Measurements from ENCODE around the gene UCHL3. TPM values are rescaled to one million over a fixed set of nuclear protein-coding genes. Genes with fewer than 3 reads are reported as not detected.

Gene UCHL3
- total RNA-seq, 4 donors from 2014 or later: 24.9 to 48.5 (median 38.8) TPM

DNA sequence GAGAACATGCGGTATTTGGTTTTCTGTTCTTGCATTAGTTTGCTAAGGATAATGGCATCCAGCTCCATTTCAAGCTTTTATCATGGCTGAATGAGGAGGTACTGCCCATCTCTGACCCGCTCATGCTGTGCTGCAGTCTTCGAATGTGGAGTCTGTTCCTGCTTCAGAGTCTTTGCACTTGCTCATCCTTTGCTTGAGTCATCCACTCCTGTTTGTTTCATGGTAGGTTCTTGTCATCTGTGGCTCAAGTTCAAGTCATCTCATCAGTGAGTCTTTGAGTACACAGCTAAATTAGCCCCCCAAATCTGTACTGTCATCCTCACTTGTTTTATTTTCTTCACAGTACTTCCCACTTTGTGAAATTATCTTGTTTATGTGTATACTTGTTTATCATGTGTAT lies 5.4 kb downstream of the UCHL3 start:
- H3K36me3 ChIP-seq: peaks cover 15% of the 10 kb centered on the region
- no peaks in the 10 kb centered on the region for H3K27me3 ChIP-seq
- H3K4me1 ChIP-seq: peaks cover 14% of the 10 kb centered on the region
- H3K4me3 ChIP-seq: no peak overlapping the region
- WGBS: 95% methylated on average over 3 of the region's 3 CpGs
- no peaks in the 10 kb centered on the region for H3K9me3 ChIP-seq
- H3K27ac ChIP-seq: no peak overlapping the region
- no peak for DNase-seq (ENCODE audit: low spot score in 2 of 2)
- no peak for TF ChIP-seq EP300 (IDR thresholded peaks at IDR 0.05)
- TF ChIP-seq, protein P1, sequence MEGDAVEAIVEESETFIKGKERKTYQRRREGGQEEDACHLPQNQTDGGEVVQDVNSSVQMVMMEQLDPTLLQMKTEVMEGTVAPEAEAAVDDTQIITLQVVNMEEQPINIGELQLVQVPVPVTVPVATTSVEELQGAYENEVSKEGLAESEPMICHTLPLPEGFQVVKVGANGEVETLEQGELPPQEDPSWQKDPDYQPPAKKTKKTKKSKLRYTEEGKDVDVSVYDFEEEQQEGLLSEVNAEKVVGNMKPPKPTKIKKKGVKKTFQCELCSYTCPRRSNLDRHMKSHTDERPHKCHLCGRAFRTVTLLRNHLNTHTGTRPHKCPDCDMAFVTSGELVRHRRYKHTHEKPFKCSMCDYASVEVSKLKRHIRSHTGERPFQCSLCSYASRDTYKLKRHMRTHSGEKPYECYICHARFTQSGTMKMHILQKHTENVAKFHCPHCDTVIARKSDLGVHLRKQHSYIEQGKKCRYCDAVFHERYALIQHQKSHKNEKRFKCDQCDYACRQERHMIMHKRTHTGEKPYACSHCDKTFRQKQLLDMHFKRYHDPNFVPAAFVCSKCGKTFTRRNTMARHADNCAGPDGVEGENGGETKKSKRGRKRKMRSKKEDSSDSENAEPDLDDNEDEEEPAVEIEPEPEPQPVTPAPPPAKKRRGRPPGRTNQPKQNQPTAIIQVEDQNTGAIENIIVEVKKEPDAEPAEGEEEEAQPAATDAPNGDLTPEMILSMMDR (IDR thresholded peaks at IDR 0.05): no peak
- no peak for TF ChIP-seq POLR2A (IDR thresholded peaks at IDR 0.05)
- TF ChIP-seq POLR2AphosphoS5 (IDR thresholded peaks at IDR 0.05): no peak

DNA sequence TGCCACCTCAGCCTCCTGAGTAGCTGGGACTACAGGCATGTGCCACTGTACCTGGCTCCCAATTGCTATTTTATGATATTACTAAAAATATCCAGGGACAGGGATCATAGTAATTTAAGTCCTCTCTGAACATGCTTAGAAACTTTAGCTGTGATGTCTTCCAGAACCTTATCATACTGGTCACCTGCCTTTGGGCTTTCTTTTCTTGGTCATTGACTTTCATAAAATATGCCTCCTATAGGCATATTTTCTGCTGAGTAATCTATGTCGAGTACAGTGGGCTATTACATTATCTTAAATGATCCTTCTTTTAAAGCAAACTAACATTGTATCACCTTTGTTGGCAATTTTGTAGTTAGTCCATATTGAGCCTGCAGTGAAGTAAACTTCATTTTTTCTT lies 6.2 kb downstream of the UCHL3 start:
- WGBS: 77% methylated on average over 1 of the region's 1 CpG
- Histone ChIP-seq H3K36me3 (peaks cover 17% of the 10 kb centered on the region), H3K27me3 (no peaks in the 10 kb centered on the region), H3K4me1 (peaks cover 7% of the 10 kb centered on the region), H3K9me3 (no peaks in the 10 kb centered on the region), H3K27ac (no peak overlapping the region), H3K4me3 (no peak overlapping the region)
- no peak for TF ChIP-seq POLR2A (IDR thresholded peaks at IDR 0.05)
- TF ChIP-seq, protein P1 (IDR thresholded peaks at IDR 0.05): no peak
- no peak for TF ChIP-seq EP300 (IDR thresholded peaks at IDR 0.05)
- TF ChIP-seq POLR2AphosphoS5 (IDR thresholded peaks at IDR 0.05): no peak
- DNase-seq (ENCODE audit: low spot score in 2 of 2): no peak

DNA sequence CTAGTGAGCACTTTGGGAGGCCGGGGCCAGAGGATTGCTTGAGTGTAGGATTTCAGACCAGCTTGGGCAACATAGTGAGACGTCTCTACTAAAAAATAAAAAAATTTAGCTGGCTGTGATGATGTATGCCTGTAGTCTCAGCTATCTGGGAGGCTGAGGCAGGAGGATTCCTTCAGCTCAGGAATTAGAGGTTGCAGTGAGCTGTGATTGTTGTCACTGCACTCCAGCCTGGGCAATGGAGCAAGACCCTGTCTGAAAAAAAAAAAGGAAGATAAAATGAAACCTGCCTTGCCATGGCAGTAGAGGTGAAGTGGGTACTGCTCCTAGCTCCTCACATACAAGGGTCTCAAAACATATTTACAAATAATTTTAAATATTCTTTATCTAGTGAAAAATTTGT lies 7.4 kb downstream of the UCHL3 start:
- no peak for DNase-seq (ENCODE audit: low spot score in 2 of 2)
- Histone ChIP-seq H3K4me1 (no peaks in the 10 kb centered on the region), H3K27ac (no peak overlapping the region), H3K9me3 (no peaks in the 10 kb centered on the region), H3K4me3 (no peak overlapping the region), H3K36me3 (peaks cover 21% of the 10 kb centered on the region), H3K27me3 (no peaks in the 10 kb centered on the region)
- 85% methylated on average over 2 of the region's 2 CpGs for WGBS
- TF ChIP-seq, protein P1 (IDR thresholded peaks at IDR 0.05): no peak
- no peak for TF ChIP-seq EP300 (IDR thresholded peaks at IDR 0.05)
- no peak for TF ChIP-seq POLR2A (IDR thresholded peaks at IDR 0.05)
- TF ChIP-seq POLR2AphosphoS5 (IDR thresholded peaks at IDR 0.05): no peak

DNA sequence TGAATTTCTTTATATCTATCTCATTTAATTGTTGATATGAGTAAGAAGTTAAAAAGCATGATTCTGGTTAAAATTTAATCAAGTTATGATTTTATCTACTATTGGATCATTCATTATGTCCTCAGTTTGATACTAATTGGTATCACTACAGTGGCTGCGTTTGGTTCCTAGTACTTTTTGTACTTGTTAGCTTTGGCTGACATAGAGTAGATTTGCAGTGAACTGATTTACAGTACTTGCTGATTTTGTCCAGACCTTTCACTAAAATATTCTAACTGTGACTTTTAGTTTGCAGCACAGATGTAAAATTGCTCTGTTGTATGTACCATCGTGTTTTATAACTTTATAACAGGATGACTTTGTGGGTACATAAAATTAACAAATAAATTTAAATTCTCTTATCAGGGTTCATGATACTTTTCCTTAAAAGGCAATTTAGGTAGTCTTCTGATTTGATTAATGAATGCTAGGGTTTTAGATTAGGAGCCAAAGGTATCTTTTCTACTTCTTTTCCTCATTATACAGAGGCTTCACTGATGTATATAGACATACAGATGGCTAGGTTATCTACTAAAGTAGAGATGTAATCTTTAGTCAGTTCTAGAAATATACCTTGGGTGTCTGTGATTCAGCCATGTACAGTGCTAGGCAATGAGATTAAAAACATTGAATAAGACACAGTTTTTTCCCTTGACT lies 8.7 kb downstream of the UCHL3 start:
- WGBS: 78% methylated on average over 2 of the region's 2 CpGs
- Histone ChIP-seq H3K4me1 (no peaks in the 10 kb centered on the region), H3K4me3 (no peak overlapping the region), H3K9me3 (no peaks in the 10 kb centered on the region), H3K27ac (no peak overlapping the region), H3K27me3 (no peaks in the 10 kb centered on the region), H3K36me3 (peaks cover 26% of the 10 kb centered on the region)
- no peak for DNase-seq (ENCODE audit: low spot score in 2 of 2)
- TF ChIP-seq, protein P1 (IDR thresholded peaks at IDR 0.05): no peak
- no peak for TF ChIP-seq POLR2AphosphoS5 (IDR thresholded peaks at IDR 0.05)
- TF ChIP-seq EP300 (IDR thresholded peaks at IDR 0.05): no peak
- TF ChIP-seq POLR2A (IDR thresholded peaks at IDR 0.05): no peak

DNA sequence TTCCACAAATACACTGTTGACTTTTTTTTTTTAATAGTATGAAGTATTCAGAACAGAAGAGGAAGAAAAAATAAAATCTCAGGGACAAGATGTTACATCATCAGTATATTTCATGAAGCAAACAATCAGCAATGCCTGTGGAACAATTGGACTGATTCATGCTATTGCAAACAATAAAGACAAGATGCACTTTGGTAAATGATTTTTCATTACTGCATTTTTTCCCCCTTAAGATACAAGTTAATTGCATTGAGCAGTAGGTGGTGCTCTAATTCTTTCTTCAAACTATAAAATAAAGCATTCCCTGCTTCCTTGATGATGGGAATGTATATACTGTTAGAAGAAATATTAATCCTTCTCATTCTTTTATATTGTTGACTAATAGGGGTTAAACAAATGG lies 17.1 kb downstream of the UCHL3 start:
- peaks cover 27% of the 10 kb centered on the region for H3K36me3 ChIP-seq
- H3K27ac ChIP-seq: no peak overlapping the region
- TF ChIP-seq POLR2A (IDR thresholded peaks at IDR 0.05) (no peak), POLR2AphosphoS5 (IDR thresholded peaks at IDR 0.05) (no peak), EP300 (IDR thresholded peaks at IDR 0.05) (no peak)
- TF ChIP-seq, protein P1 (IDR thresholded peaks at IDR 0.05): no peak
- no peaks in the 10 kb centered on the region for H3K9me3 ChIP-seq
- DNase-seq (ENCODE audit: low spot score in 2 of 2): no peak
- H3K27me3 ChIP-seq: no peaks in the 10 kb centered on the region
- H3K4me1 ChIP-seq: no peaks in the 10 kb centered on the region
- no peak overlapping the region for H3K4me3 ChIP-seq

Data from suprapubic skin (tissue), 4 donors.